ENCODE measurements around the gene ZBTB42.

ZBTB42 gene

GRCh38 chr14:104799244-104800014 is 1.5 kb upstream of the ZBTB42 start:
- TF ChIP-seq YY1 (IDR thresholded peaks at IDR 0.05; ENCODE audit: low read depth) (no peak), CEBPB (IDR thresholded peaks at IDR 0.05) (no peak), MAX (IDR thresholded peaks at IDR 0.05) (no peak)

- TF ChIP-seq TEAD4 (IDR thresholded peaks at IDR 0.05) (no peak), RAD21 (IDR thresholded peaks at IDR 0.05; ENCODE audit: low read depth) (no peak), FOXM1 (IDR thresholded peaks at IDR 0.05; ENCODE audit: borderline replicate concordance, low read depth) (no peak), MAX (IDR thresholded peaks at IDR 0.05) (no peak), EGR1 (IDR thresholded peaks at IDR 0.05) (no peak), USF1 (IDR thresholded peaks at IDR 0.05) (no peak), YY1 (IDR thresholded peaks at IDR 0.05; ENCODE audit: low read depth) (no peak), CREB1 (IDR thresholded peaks at IDR 0.05; ENCODE audit: low read depth) (no peak), TCF12 (IDR thresholded peaks at IDR 0.05; ENCODE audit: low read depth) (no peak; the same call in none of the 2 replicates), TAF1 (IDR thresholded peaks at IDR 0.05; ENCODE audit: low read depth) (no peak), EP300 (IDR thresholded peaks at IDR 0.05; ENCODE audit: borderline replicate concordance) (no peak), NFIC (IDR thresholded peaks at IDR 0.05) (peak; percentile 40; the same call in 1 of the 2 replicates), REST (IDR thresholded peaks at IDR 0.05; ENCODE audit: low read depth) (no peak), ZBTB7A (IDR thresholded peaks at IDR 0.05; ENCODE audit: low read depth) (peak; percentile 97), CEBPB (IDR thresholded peaks at IDR 0.05) (no peak)
Measured at GRCh38 chr14:104800015-104800770, 708 bp upstream of the ZBTB42 start.

GRCh38 chr14:104801520-104802393 is 856 bp downstream of the ZBTB42 start:
- TF ChIP-seq CREB1 (IDR thresholded peaks at IDR 0.05; ENCODE audit: low read depth): no peak
- no peak for TF ChIP-seq EGR1 (IDR thresholded peaks at IDR 0.05)
- TF ChIP-seq FOXM1 (IDR thresholded peaks at IDR 0.05; ENCODE audit: borderline replicate concordance, low read depth): no peak
- TF ChIP-seq TCF12 (IDR thresholded peaks at IDR 0.05; ENCODE audit: low read depth): no peak
- no peak for TF ChIP-seq CEBPB (IDR thresholded peaks at IDR 0.05)
- TF ChIP-seq EP300 (IDR thresholded peaks at IDR 0.05; ENCODE audit: borderline replicate concordance): no peak
- no peak for TF ChIP-seq NFIC (IDR thresholded peaks at IDR 0.05)
- no peak for TF ChIP-seq MAX (IDR thresholded peaks at IDR 0.05)
- no peak for TF ChIP-seq ZBTB7A (IDR thresholded peaks at IDR 0.05; ENCODE audit: low read depth)
- TF ChIP-seq REST (IDR thresholded peaks at IDR 0.05; ENCODE audit: low read depth): no peak
- TF ChIP-seq TAF1 (IDR thresholded peaks at IDR 0.05; ENCODE audit: low read depth): no peak
- no peak for TF ChIP-seq YY1 (IDR thresholded peaks at IDR 0.05; ENCODE audit: low read depth)
- TF ChIP-seq USF1 (IDR thresholded peaks at IDR 0.05): no peak
- no peak for TF ChIP-seq RAD21 (IDR thresholded peaks at IDR 0.05; ENCODE audit: low read depth)
- TF ChIP-seq TEAD4 (IDR thresholded peaks at IDR 0.05): no peak

GRCh38 chr14:104802394-104803184 is 1.7 kb downstream of the ZBTB42 start:
- TF ChIP-seq EP300 (IDR thresholded peaks at IDR 0.05; ENCODE audit: borderline replicate concordance) (peak; percentile 53; the same call in 1 of the 2 replicates), TEAD4 (IDR thresholded peaks at IDR 0.05) (no peak), TCF12 (IDR thresholded peaks at IDR 0.05; ENCODE audit: low read depth) (peak; percentile 76), RAD21 (IDR thresholded peaks at IDR 0.05; ENCODE audit: low read depth) (no peak), CREB1 (IDR thresholded peaks at IDR 0.05; ENCODE audit: low read depth) (no peak), FOXM1 (IDR thresholded peaks at IDR 0.05; ENCODE audit: borderline replicate concordance, low read depth) (no peak), NFIC (IDR thresholded peaks at IDR 0.05) (peak; percentile 77)

Data from Ishikawa (cell line).